8988T (cell line): Measurements from ENCODE around the gene OSMR.

Experiments used
- DNase-seq: peaks from one replicate; pipeline ENCODE4 v3.0.0; 2011

OSMR gene

DNA sequence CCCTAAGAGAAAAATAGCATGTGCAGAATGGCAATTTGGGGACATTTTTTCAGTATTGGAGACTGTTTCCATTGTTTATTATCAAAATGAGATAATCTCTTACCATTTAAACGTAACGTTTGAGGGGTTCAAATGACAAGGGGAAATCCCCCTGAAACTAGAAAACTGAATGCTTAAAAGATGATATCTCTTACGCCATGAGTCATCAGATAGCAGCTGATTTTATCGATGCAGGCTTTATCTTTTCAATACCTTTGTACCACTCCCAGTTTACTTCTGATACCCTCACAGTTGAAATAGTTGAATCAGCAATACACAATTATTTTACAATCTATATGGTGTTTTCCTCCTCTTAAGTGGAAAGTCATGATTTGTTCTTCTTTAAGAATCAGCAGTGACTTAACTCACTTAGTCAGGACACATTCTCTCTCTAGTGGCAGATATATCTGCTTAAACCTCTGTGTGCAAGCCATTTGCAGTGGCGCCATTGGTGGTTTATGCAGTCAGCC lies 29.2 kb downstream of the OSMR start:
- no peak for DNase-seq

- no peak for DNase-seq
Observed at GRCh38 chr5:38878391-38879077, 32.7 kb downstream of the OSMR start.

- DNase-seq: no peak
Observed at GRCh38 chr5:38879078-38879460, 33.3 kb downstream of the OSMR start.

DNA sequence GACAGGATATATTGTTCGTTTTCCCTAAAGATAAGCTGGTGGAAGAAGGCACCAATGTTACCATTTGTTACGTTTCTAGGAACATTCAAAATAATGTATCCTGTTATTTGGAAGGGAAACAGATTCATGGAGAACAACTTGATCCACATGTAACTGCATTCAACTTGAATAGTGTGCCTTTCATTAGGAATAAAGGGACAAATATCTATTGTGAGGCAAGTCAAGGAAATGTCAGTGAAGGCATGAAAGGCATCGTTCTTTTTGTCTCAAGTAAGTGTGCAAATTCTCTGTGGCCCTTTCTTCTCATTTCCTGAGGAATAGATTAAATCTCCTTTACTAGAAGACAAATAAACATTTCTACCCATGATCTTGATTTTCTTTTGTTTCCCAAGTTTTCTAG lies 38.0 kb downstream of the OSMR start:
- no peak for DNase-seq

- no peak for DNase-seq
Observed at GRCh38 chr5:38885208-38885607, 39.4 kb downstream of the OSMR start.

DNA sequence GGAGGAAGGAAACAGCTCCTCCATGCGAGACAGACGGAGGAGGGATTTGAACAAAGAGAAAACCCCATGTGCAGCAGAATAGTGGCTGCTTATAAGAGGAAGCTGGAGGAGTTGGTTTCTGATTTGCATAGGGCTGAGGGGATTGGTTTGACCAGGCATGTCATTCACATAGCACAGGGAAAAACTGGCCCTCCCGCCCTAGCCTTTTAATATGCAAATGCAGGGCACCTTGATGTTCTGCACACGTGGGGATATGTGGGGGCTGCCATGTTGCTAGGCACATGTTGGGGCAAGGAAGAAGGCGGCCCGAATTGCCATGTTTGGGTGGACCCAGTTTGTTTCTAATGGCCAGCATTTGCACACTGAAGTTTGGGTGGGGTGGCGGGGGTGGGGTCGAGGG lies 42.2 kb downstream of the OSMR start:
- DNase-seq: no peak

GRCh38 chr5:38889424-38889823 lies 43.6 kb downstream of the OSMR start:
- no peak for DNase-seq

DNA sequence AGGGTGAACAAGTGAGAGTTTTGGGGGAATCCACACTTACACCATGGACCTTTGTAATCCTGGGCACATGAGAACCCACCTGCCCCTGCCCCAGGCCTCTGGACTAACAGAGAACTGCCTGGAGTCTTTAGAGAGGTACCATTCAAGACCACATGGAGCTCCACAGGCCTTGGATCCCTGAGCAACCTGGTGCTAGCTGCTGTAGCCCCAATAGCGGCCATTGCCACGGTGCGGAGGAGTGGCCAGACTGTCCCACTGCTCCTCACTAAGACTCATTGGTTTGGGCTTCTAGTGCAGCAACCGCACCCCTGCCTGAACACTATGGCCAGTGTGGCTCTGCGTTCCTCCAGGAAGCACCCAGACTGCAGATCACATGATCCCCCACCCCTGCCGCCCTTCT lies 45.8 kb downstream of the OSMR start:
- no peak for DNase-seq

DNA sequence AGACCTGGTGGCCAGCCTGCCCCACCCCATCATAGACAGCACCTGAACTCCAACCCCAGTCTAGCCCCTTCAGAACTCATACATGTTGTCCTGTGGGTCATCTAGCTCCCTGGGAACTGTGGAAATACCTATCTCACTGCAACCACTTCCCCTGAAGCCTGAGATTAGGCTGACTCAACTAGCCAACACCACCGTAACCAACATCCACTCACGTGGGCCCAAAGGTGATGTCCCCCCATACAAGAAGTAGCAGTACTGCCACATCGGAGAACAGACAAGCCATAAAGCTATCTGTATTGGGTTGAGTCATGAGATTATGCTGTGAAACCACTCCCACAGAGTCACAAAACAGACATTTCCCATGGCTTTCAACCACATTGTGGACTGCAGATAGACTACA lies 46.6 kb downstream of the OSMR start:
- DNase-seq: no peak

GRCh38 chr5:38896760-38897159 lies 50.9 kb downstream of the OSMR start:
- no peak for DNase-seq

- no peak for DNase-seq
Observed at GRCh38 chr5:38899936-38900335, 54.1 kb downstream of the OSMR start.

DNA sequence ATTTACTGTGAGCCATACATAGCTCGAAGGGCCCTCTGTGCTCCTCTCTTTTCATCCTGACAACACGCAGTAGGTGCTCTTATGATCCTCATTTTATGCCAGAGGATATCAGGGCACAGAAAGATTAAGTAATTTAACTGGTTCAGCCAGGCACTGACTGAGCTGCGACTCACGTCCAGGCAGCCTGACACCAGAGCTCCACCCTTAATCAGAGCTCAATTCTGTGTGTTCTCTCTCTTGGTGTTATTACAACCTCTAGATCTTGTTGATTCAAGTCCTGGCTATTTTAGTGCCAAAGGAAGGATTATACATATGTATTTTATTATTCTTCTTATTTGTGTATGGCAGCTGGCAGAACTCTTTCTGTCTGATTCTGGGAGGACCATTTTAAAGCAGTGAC lies 59.7 kb downstream of the OSMR start:
- DNase-seq: no peak

GRCh38 chr5:38906503-38906902 lies 60.7 kb downstream of the OSMR start:
- no peak for DNase-seq

DNA sequence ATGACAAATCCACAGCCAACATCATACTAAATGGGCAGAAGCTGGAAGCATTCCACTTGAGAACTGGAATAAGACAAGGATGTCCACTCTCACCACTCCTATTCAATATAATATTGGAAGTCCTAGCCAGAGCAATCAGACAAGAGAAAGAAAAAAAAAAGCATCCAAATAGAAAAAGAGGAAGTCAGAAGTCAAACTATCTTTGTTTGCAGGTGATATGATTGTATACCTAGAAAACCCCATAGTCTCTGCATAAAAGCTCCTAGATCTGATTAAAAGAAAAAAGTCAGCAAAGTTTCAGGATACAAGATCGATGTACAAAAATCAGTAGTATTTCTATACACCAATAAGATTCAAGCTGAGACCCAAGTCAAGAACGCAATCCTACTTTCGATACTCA lies 66.1 kb downstream of the OSMR start:
- DNase-seq: no peak

DNA sequence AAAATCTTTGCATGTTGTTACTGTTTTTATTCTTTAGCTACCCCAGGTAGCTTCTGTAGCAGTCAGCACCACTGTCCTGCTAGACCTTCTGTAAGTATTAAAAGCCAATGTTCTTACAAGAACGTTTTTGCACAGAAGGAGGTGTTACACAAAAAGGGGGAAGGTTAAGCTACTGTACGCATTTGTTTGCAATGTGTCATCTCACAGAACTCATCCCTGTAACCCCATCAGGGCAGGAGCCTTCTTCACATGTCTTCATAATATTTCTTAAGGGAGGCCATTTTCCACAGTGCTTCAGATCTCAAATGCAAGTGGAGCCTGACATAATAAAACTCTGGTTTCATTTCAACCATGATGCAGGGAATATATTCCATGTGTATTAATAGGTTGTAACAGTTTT lies 67.9 kb downstream of the OSMR start:
- DNase-seq: no peak

GRCh38 chr5:38916802-38917201 lies 71.0 kb downstream of the OSMR start:
- DNase-seq: no peak

DNA sequence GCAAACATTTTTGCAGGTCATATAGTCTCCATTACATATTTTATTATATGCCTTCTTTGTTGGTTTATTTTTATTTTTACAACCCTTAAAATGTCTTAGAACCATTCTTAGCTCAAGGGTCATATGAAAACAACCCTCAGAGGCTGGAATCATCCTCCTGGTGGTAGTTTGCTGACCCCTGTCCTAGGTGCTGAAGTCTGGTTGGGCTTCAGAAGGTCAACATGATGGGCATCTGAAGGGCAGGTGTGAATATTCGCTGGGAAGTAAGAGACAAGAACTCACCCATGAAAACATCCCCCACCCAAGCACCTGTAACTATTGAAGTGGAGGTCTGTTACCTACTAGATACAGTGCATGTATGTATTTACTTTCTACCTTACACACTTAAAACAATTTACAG lies 75.4 kb downstream of the OSMR start:
- no peak for DNase-seq

DNA sequence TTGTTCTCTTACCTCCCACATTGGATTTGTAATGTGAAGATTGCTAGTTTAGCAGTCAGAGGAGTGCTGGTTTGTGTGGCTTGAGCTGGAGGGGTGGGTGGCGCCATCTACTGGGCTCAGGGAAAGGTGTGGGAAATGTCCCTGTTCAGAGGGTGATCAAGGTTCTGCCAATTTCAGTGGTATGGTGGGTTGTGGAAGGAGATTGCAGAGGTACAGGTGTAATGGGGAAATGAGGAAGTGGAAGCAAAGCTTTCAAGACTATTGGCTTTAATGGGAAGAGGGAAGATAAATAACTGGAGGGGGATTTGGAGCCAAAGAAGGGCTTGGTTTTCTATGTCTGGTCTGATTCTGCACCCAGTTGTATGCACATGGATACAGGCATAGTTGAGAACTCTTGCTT lies 76.4 kb downstream of the OSMR start:
- DNase-seq: peak; percentile 44

DNA sequence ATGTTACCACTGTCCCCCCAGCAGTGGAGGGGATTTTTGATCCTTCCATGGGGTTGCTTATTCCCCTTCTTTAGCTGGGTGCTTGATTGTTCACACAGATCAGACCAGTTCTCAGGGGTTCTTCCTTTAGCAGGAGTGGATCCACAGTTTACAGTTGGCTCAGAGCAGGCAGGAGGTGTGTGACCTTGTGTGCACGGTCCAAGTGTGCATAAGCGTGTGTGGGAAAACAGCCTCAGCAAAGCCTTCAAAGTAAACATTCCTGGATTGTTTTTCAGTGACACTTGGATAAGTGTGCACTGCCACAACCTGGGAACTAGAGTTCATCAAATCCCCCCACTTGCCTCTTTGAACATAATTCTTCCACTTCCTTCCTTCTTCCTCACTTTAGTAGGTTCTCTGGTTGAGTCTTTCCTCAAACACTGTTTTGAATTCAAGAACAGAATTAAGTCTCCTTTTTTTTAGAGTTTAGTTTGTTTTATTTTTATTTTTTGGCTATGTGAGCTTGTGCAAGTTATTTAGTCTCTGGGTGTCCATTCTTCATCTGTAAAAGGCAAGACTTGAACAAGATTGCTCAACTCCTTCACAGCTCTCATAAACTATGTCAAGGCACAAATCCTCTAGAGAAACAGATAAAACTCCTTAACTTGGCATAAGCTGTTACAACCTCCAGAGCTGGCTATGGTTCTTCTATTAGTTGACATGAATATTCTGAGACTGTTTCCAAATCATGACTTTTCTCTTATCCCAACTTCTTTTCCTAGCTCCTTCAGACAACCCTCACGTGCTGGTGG lies 78.0 kb downstream of the OSMR start:
- DNase-seq: no peak

- no peak for DNase-seq
Observed at GRCh38 chr5:38925154-38925925, 79.5 kb downstream of the OSMR start.

- DNase-seq: no peak
Observed at GRCh38 chr5:38926121-38926520, 80.3 kb downstream of the OSMR start.

- no peak for DNase-seq
Observed at GRCh38 chr5:38927470-38927869, 81.7 kb downstream of the OSMR start.

GRCh38 chr5:38929838-38930237 lies 84.0 kb downstream of the OSMR start:
- no peak for DNase-seq

GRCh38 chr5:38931731-38932130 lies 85.9 kb downstream of the OSMR start:
- DNase-seq: no peak
